ENCODE data around the gene MS4A15.
"Not testable (repeated sequence)": the region's sequence is repeated elsewhere in the genome, so short reads cannot be mapped to it uniquely, and the experiment has no call there.

The MS4A15 gene

DNA sequence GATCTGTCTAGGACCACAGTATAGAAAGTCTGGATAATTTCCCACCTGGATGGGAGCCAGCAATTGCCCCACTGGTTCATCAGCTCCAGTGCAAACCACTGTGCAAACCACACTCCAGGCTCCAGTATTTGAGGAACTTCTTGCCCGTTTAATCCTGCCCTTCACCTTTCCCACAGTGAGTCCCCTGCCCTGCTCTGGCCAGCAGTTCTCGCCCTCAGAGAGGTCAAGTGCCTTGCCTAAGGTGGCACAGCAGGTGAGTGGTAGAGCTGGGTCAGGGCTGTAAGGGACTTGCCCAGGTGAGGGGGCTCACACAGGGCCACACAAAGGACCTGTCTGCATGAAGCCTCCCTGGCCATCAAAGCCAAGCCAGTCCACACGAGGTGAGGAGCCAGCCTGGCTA, 52.6 kb downstream of the MS4A15 start:
- no peak for DNase-seq (ENCODE audit: low spot score)

- DNase-seq (ENCODE audit: low spot score) = no peak
Observed at GRCh38 chr11:60809691-60810090, 53.0 kb downstream of the MS4A15 start.

DNA sequence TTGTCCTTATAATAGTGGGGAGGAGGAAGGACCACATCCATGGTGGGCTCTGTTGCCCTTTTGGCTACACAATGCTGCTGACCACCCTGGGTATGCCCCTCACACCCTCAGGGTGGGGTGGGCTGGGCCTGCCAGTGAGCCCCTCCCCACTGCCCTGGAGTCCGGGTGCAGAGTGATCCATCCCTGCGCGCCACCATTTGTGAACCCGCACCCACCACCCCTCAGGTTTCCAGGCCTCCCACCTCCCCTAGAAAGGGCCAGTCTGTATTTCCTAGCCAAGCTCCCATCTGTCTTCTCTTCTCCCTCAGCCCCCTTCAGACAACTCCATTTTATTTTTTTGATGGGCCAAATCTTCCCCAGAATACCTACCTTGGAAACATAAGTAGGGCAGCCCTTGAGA, 53.5 kb downstream of the MS4A15 start:
- DNase-seq (ENCODE audit: low spot score) = no peak

DNA sequence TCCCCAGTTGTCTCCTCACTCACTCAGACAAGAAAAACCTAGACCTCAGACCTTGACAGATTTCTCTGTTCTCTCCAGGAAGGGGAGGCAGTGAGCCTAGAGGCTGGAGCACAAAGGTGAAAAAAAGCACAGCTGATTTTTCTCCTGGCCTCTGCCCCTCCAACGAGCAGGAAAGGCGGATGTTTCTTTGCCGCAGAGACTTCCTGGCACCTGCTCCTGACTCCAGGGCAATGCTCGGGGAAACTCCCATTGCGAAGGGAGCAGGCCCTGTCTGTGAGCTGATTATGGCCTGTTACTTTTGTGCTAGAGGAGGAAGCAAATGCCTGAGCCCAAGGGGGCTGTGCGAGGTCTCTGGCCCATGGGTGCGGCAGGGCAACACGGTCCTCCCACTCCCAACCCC, 53.9 kb downstream of the MS4A15 start:
- DNase-seq (ENCODE audit: low spot score) = no peak

GRCh38 chr11:60813324-60813723, 56.7 kb downstream of the MS4A15 start:
- DNase-seq (ENCODE audit: low spot score) = no peak

GRCh38 chr11:60814112-60814511, 57.4 kb downstream of the MS4A15 start:
- no peak for DNase-seq (ENCODE audit: low spot score)

- no peak for DNase-seq (ENCODE audit: low spot score)
Observed at GRCh38 chr11:60816590-60817157, 60.0 kb downstream of the MS4A15 start.

DNA sequence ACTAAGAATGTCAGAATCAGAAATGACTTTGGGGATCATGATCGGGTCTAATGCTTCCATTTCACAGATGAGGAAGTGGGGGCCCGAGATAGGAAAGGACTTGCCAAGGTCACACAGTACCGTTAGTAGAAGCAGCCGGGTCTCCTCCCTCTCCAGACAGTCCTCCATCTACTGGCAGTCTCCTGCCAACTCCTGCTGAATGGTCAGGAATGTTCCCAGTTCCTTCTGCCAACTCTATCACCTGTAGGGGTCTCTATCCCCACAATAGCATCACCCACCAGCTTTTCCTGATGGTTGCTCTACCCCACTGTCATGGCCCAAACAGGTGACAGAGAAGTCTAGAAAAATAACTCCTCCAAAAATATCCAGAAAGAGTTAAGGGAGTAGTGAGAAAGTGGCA, 61.4 kb downstream of the MS4A15 start:
- no peak for DNase-seq (ENCODE audit: low spot score)

- DNase-seq (ENCODE audit: low spot score) = no peak
Observed at GRCh38 chr11:60821827-60822599, 65.3 kb downstream of the MS4A15 start.

DNA sequence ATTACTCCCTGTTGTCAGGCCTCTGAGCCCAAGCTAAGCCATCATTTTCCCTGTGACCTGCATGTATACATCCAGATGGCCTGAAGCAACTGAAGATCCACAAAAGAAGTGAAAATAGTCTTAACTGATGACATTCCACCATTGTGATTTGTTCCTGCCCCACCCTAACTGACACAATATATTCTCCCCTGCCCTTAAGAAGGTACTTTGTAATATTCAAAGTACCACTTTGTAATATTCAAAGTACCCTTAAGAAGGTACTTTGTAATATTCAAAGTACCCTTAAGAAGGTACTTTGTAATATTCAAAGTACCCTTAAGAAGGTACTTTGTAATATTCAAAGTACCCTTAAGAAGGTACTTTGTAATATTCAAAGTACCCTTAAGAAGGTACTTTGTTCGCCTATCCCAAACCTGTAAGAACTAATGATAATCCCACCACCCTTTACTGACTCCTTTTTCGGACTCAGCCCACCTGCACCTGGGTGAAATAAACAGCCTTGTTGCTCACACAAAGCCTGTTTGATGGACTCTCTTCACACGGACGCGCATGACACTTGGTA, 67.2 kb downstream of the MS4A15 start:
- not testable (repeated sequence) for DNase-seq (ENCODE audit: low spot score)

DNA sequence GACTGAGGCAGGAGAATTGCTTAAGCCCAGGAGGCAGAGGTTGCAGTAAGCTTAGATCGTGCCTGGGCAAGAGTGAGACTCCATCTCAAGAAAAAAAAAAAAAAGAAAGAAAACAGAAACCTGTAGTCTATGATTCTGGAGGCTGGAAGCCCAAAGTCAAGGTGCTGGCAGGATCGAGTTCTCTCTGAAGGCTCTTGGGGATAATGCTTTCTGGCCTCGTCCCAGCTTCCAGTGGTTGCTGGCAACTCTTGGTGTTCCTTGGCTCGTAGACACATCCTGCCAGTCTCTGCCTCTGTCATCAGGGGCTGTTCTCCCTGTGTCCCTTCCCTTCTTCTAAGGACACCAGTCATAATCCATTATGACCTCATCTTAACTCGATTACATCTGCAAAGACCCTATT, 68.5 kb downstream of the MS4A15 start:
- no peak for DNase-seq (ENCODE audit: low spot score)

- DNase-seq (ENCODE audit: low spot score) = no peak
Observed at GRCh38 chr11:60825790-60826189, 69.1 kb downstream of the MS4A15 start.
